HCT116 (cell line): ENCODE results near the gene GRK6.

Experiments
- CBX3 ChIP-seq: IDR thresholded peaks from 2 replicates; pipeline ENCODE4 v1.6.1; 2012; ENCODE audit warnings: low read depth
- CEBPB ChIP-seq: IDR thresholded peaks from 2 replicates; pipeline ENCODE4 v1.6.1; 2012; ENCODE audit warnings: low read depth
- CTCF ChIP-seq, 3 experiments: fragments of 200-600 bp in 1 of 3; sonication (generic) in 1 of 3; IDR thresholded peaks in 2 of 3; conservative IDR thresholded peaks in 1 of 3; 2 replicates each; pipeline ENCODE4 v1.5.1; 2012 to 2017; ENCODE audit warnings: low read depth in 2 of 3, low read length in 2 of 3, antibody characterized with exemption in 1 of 3, borderline replicate concordance in 1 of 3, control low read depth in 1 of 3, mild to moderate bottlenecking in 1 of 3, mixed read lengths in 1 of 3, mixed run types in 1 of 3, moderate library complexity in 1 of 3; ENCODE audit not compliant: insufficient read depth in 1 of 3
- EGR1 ChIP-seq: IDR thresholded peaks from 2 replicates; pipeline ENCODE4 v1.6.1; 2012; ENCODE audit warnings: low read depth
- EZH2 ChIP-seq: fragments of 200-600 bp; sonication (generic); IDR thresholded peaks from 2 replicates; pipeline ENCODE4 v1.6.1; 2017; ENCODE audit warnings: antibody characterized with exemption, mixed run types
- JUND ChIP-seq: IDR thresholded peaks from 2 replicates; pipeline ENCODE4 v1.6.1; 2012
- MAX ChIP-seq: IDR thresholded peaks from 2 replicates; pipeline ENCODE4 v1.6.1; 2012
- POLR2A ChIP-seq: IDR thresholded peaks from 2 replicates; pipeline ENCODE4 v1.7.0; 2011; ENCODE audit warnings: borderline replicate concordance; ENCODE audit not compliant: insufficient read depth, insufficient read length; ENCODE audit errors: extremely low read depth
- POLR2AphosphoS5 ChIP-seq: IDR thresholded peaks from 2 replicates; pipeline ENCODE4 v1.6.1; 2011; ENCODE audit warnings: mild to moderate bottlenecking, low read depth, low read length, moderate library complexity
- RAD21 ChIP-seq: IDR thresholded peaks from 2 replicates; pipeline ENCODE4 v1.6.1; 2012; ENCODE audit warnings: low read depth, mild to moderate bottlenecking
- REST ChIP-seq: IDR thresholded peaks from 2 replicates; pipeline ENCODE4 v1.6.1; 2012; ENCODE audit warnings: low read depth
- TCF7L2 ChIP-seq: IDR thresholded peaks from 2 replicates; pipeline ENCODE4 v1.7.0; 2011; ENCODE audit warnings: borderline replicate concordance, inconsistent platforms; ENCODE audit not compliant: insufficient read depth, insufficient read length; ENCODE audit errors: extremely low read depth
- YY1 ChIP-seq: IDR thresholded peaks from 2 replicates; pipeline ENCODE4 v1.6.1; 2011; ENCODE audit warnings: low read length, low read depth, moderate library complexity, mild to moderate bottlenecking; ENCODE audit not compliant: insufficient replicate concordance; ENCODE audit errors: extremely low read depth

GRCh38 chr5:177482359-177482795, 55.9 kb downstream of the GRK6 start:
- TF ChIP-seq EGR1 (no peak), CEBPB (no peak), TCF7L2 (no peak), REST (no peak), CTCF (IDR thresholded peaks at IDR 0.05 in 2 of 3, conservative IDR thresholded peaks at IDR 0.05 in 1 of 3; ENCODE audit: borderline replicate concordance in 1 of 3, insufficient read depth in 1 of 3, low read depth in 2 of 3, low read length in 2 of 3) (no peak), EZH2 (no peak), RAD21 (no peak), POLR2AphosphoS5 (peak; percentile 33; the same call in 1 of the 2 replicates), POLR2A (no peak), JUND (no peak), YY1 (no peak), MAX (no peak), CBX3 (no peak)
